Lower leg skin (tissue), 3 donors: ENCODE measurements around the gene FTCDNL1.

ENCODE experiments used
- CTCF ChIP-seq, 3 donors: fragments of 450-650 bp; IDR thresholded peaks; one replicate each; pipeline ENCODE4 v1.5.1; 2016; ENCODE audit warnings: antibody characterized with exemption in 3 of 3, mild to moderate bottlenecking in 3 of 3, moderate library complexity in 2 of 3
- POLR2A ChIP-seq, 2 donors: fragments of 450-650 bp; IDR thresholded peaks; one replicate each; pipeline ENCODE4 v1.6.1; 2016 to 2017; ENCODE audit warnings: antibody characterized with exemption in 2 of 2, mild to moderate bottlenecking in 1 of 2, moderate library complexity in 1 of 2

- TF ChIP-seq CTCF (IDR thresholded peaks at IDR 0.05) (no peak), POLR2A (IDR thresholded peaks at IDR 0.05) (no peak)
Observed at GRCh38 chr2:199778655-199779054, 72.3 kb downstream of the FTCDNL1 start.
